ENCODE results near the gene BMP2K. TPM values are rescaled to one million over a fixed set of nuclear protein-coding genes. Genes with fewer than 3 reads are reported as not detected.

Gene BMP2K
- total and polyA plus RNA-seq, 3 donors from 2014 or later: 64.9 to 110 (median 102) TPM

GRCh38 chr4:78956975-78957374, 180.8 kb downstream of the BMP2K start:
- no peak overlapping the region for H3K27ac ChIP-seq
- no peaks in the 10 kb centered on the region for H3K36me3 ChIP-seq (ENCODE audit: low read depth, missing control alignments)
- intact Hi-C loops (cut with DNase I; ENCODE audit: low total_unique reads): no loop called here
- no peak for DNase-seq
- TF ChIP-seq POLR2A (IDR thresholded peaks at IDR 0.05) (no peak), CTCF (IDR thresholded peaks at IDR 0.05) (peak in 1 of 3 experiments; percentile 2)
- no peak overlapping the region for H3K4me3 ChIP-seq
- H3K27me3 ChIP-seq: no peaks in the 10 kb centered on the region
- peaks cover 22% of the 10 kb centered on the region for H3K4me1 ChIP-seq
- H3K9me3 ChIP-seq: no peaks in the 10 kb centered on the region
- WGBS, 2 donors: 70 to 78% methylated on average over 5 of the region's 5 CpGs

- 42 to 49% methylated on average over 3 of the region's 3 CpGs for WGBS, 2 donors
- H3K9me3 ChIP-seq: no peaks in the 10 kb centered on the region
- H3K4me3 ChIP-seq: no peak overlapping the region
- peak; percentile 71 for DNase-seq
- no peaks in the 10 kb centered on the region for H3K36me3 ChIP-seq (ENCODE audit: low read depth, missing control alignments)
- no peaks in the 10 kb centered on the region for H3K27me3 ChIP-seq
- intact Hi-C loops (cut with DNase I; ENCODE audit: low total_unique reads): loop anchor here (5.0 kb wide), 1 partner anchor 1111 kb away; the partner anchor contains the start of gene ANTXR2
- H3K27ac ChIP-seq: peak overlapping the region; percentile 31 to 89
- TF ChIP-seq POLR2A (IDR thresholded peaks at IDR 0.05) (no peak), CTCF (IDR thresholded peaks at IDR 0.05) (no peak)
- peaks cover 31% of the 10 kb centered on the region for H3K4me1 ChIP-seq
Measured at GRCh38 chr4:78960926-78961325, 184.8 kb downstream of the BMP2K start.

Small RNA genes within 50 kb of the gene (microRNA-seq; reads per million reads assigned to microRNA genes)
- 0 reads per million in 2 donors for gene MIR5096 (ENCODE audit: borderline number of aligned reads in 2 of 2, borderline replicate concordance in 1 of 2)

Small RNA genes within 50 kb of the gene (small RNA-seq; reads per million reads assigned to genes)
- gene AC098818.1 (0 reads per million in 2 donors), gene MIR5096 (0 to 0.38 reads per million in 2 donors), gene RN7SL127P (0 reads per million in 2 donors)

Other genes with a start within 250 kb of the BMP2K start
- 1 to 10 TPM; 1.1 to 3.5 TPM for gene ANXA3, start 224.6 kb upstream of the BMP2K start, total RNA-seq
- 6.4 TPM for gene ANXA3, start 224.6 kb upstream of the BMP2K start, polyA plus RNA-seq (ENCODE audit: insufficient read depth, low read depth, low replicate concordance)
- gene PAQR3, start 163.1 kb downstream of the BMP2K start, total RNA-seq: 10 to 100 TPM; 53.8 to 76.6 TPM
- gene PAQR3, start 163.1 kb downstream of the BMP2K start, polyA plus RNA-seq (ENCODE audit: insufficient read depth, low read depth, low replicate concordance): 65.5 TPM

All from testis (tissue), 3 donors.